Measurements from ENCODE around the gene APOB.

The APOB gene

DNA sequence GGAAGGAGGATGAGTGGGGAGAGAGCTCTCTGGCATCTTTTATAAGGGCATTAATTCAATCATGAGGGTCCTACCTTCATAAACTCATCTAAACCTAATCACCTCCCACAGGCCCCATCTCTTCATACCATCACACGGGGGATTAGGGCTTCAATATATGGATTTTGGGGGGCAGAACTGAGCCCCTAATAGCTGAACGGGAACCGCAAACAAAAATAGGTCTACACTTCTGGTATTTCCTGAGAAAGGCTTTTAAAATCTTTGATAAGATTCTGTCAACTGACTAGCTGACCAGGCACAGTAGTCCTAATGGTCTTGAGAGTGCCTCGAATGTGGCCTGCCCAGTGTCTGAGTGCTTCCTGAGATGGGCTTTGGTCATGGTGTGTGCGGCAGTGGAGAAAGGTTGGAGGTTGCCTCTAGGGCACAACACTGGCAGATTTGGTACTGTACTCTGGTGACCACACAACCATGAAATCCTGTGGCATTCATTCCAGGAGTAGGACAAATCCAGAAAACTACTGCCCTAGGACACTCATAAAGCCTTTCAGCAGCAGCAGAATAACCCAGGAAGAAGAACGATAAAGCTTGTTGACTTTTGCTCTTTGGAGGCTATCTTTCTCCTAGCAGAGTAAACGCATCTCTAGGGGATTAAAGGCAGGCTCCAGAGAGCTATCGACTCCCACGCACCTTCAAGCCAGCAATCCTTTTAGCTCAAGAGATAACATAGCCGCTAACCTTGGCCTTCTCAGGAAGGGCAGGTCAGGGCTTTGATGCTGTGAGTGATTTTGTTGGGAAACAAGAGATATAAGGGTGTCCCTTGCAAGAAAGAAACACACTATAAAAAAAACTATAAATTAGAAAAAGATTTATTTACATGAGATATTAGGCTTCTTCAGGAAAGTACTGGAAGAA is 12.3 kb upstream of the APOB start:
- Histone ChIP-seq H3K79me2 (ENCODE audit: insufficient read depth, low read length) (no peaks in the 10 kb centered on the region), H3K36me3 (ENCODE audit: insufficient read depth, low read length) (no peaks in the 10 kb centered on the region), H3K4me3 (ENCODE audit: low read depth in 1 of 2, low read length in 2 of 2) (no peak overlapping the region), H3K27ac (ENCODE audit: low read length) (no peak overlapping the region), H3K9ac (ENCODE audit: low read depth, low read length) (no peak overlapping the region), H3K9me3 (ENCODE audit: insufficient read depth, low read length, severe bottlenecking) (no peaks in the 10 kb centered on the region), H3K4me2 (ENCODE audit: insufficient read depth, low read length) (no peak overlapping the region), H4K20me1 (ENCODE audit: insufficient read depth, low read length) (no peaks in the 10 kb centered on the region), H2AFZ (ENCODE audit: low read depth, low read length) (no peak overlapping the region), H3K4me1 (ENCODE audit: insufficient read depth, low read length) (no peaks in the 10 kb centered on the region), H3K27me3 (ENCODE audit: insufficient read depth, low read length, poor library complexity) (no peaks in the 10 kb centered on the region)
- ATAC-seq (ENCODE audit: insufficient read depth, low read depth) (no peak), DNase-seq (no peak)
- TF ChIP-seq, protein P1, sequence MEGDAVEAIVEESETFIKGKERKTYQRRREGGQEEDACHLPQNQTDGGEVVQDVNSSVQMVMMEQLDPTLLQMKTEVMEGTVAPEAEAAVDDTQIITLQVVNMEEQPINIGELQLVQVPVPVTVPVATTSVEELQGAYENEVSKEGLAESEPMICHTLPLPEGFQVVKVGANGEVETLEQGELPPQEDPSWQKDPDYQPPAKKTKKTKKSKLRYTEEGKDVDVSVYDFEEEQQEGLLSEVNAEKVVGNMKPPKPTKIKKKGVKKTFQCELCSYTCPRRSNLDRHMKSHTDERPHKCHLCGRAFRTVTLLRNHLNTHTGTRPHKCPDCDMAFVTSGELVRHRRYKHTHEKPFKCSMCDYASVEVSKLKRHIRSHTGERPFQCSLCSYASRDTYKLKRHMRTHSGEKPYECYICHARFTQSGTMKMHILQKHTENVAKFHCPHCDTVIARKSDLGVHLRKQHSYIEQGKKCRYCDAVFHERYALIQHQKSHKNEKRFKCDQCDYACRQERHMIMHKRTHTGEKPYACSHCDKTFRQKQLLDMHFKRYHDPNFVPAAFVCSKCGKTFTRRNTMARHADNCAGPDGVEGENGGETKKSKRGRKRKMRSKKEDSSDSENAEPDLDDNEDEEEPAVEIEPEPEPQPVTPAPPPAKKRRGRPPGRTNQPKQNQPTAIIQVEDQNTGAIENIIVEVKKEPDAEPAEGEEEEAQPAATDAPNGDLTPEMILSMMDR (IDR thresholded peaks at IDR 0.05; ENCODE audit: borderline replicate concordance, extremely low read depth, low read length, poor library complexity, severe bottlenecking) = no peak
- TF ChIP-seq EZH2 (IDR thresholded peaks at IDR 0.05; ENCODE audit: borderline replicate concordance, low read depth, low read length, severe bottlenecking) = no peak

DNA sequence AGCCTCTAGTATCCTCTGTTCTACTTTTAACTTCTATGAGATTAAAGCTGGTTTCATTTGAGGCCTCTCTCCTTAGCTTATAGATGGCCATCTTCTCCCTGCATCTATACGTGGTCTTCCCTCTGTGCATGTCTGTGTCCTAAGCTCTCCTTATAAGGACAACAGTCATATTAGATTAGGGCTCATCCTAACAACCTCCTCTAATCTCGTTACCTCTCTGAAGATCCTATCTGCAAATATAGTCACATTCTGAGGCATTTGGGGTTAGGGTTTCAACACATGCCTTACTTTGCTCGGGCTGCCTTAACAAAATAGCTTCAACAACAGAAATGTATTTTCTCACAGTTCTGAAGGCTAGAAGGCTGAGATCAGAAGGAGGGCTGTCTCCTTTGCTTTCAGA is 11.6 kb upstream of the APOB start:
- no peak overlapping the region for H3K9ac ChIP-seq (ENCODE audit: low read depth, low read length)
- H3K4me3 ChIP-seq (ENCODE audit: low read depth in 1 of 2, low read length in 2 of 2) = no peak overlapping the region
- DNase-seq (no peak), ATAC-seq (ENCODE audit: insufficient read depth, low read depth) (no peak)
- TF ChIP-seq, protein P1 (IDR thresholded peaks at IDR 0.05; ENCODE audit: borderline replicate concordance, extremely low read depth, low read length, poor library complexity, severe bottlenecking) = no peak
- TF ChIP-seq EZH2 (IDR thresholded peaks at IDR 0.05; ENCODE audit: borderline replicate concordance, low read depth, low read length, severe bottlenecking) = no peak
- no peak overlapping the region for H2AFZ ChIP-seq (ENCODE audit: low read depth, low read length)
- H3K36me3 ChIP-seq (ENCODE audit: insufficient read depth, low read length) = no peaks in the 10 kb centered on the region
- no peak overlapping the region for H3K4me2 ChIP-seq (ENCODE audit: insufficient read depth, low read length)
- no peaks in the 10 kb centered on the region for H3K79me2 ChIP-seq (ENCODE audit: insufficient read depth, low read length)
- no peaks in the 10 kb centered on the region for H3K4me1 ChIP-seq (ENCODE audit: insufficient read depth, low read length)
- no peak overlapping the region for H3K27ac ChIP-seq (ENCODE audit: low read length)
- H4K20me1 ChIP-seq (ENCODE audit: insufficient read depth, low read length) = no peaks in the 10 kb centered on the region
- no peaks in the 10 kb centered on the region for H3K9me3 ChIP-seq (ENCODE audit: insufficient read depth, low read length, severe bottlenecking)
- H3K27me3 ChIP-seq (ENCODE audit: insufficient read depth, low read length, poor library complexity) = no peaks in the 10 kb centered on the region

DNA sequence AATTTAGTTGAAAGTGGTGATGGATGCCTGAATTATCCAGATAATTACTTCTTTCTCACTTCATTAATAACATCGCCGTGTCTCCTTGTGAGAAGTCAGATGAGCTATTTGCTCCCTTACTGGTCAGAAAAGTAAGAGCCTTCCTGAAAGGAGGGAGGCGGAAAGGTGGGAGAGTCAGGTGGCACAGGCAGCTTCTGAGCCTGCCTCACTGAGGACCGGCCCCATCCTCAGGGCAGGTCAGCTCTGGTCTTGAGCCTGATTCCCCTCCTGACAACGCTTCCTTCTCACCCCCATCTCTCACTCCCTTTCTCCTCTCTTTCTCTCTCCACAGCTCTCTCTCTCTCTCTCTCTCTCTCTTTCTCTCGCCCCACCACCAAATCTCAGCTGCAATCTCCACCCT is 10.1 kb upstream of the APOB start:
- DNase-seq = no peak
- TF ChIP-seq, protein P1 (IDR thresholded peaks at IDR 0.05; ENCODE audit: borderline replicate concordance, extremely low read depth, low read length, poor library complexity, severe bottlenecking) = no peak
- TF ChIP-seq EZH2 (IDR thresholded peaks at IDR 0.05; ENCODE audit: borderline replicate concordance, low read depth, low read length, severe bottlenecking) = no peak
- Histone ChIP-seq H3K4me1 (ENCODE audit: insufficient read depth, low read length) (no peaks in the 10 kb centered on the region), H3K4me2 (ENCODE audit: insufficient read depth, low read length) (no peak overlapping the region), H3K27ac (ENCODE audit: low read length) (no peak overlapping the region), H3K36me3 (ENCODE audit: insufficient read depth, low read length) (no peaks in the 10 kb centered on the region), H3K9ac (ENCODE audit: low read depth, low read length) (no peak overlapping the region), H3K79me2 (ENCODE audit: insufficient read depth, low read length) (no peaks in the 10 kb centered on the region), H4K20me1 (ENCODE audit: insufficient read depth, low read length) (no peaks in the 10 kb centered on the region), H2AFZ (ENCODE audit: low read depth, low read length) (no peak overlapping the region), H3K4me3 (ENCODE audit: low read depth in 1 of 2, low read length in 2 of 2) (no peak overlapping the region), H3K9me3 (ENCODE audit: insufficient read depth, low read length, severe bottlenecking) (no peaks in the 10 kb centered on the region), H3K27me3 (ENCODE audit: insufficient read depth, low read length, poor library complexity) (no peaks in the 10 kb centered on the region)
- ATAC-seq (ENCODE audit: insufficient read depth, low read depth) = no peak

Measured in DND-41 (cell line).